Astrocyte (in vitro differentiated cells and primary cell): Measurements from ENCODE around the gene GNB2. TPM values are rescaled to one million over a fixed set of nuclear protein-coding genes. Genes with fewer than 3 reads are reported as not detected.
A peak's percentile ranks its signal among the peaks of the same experiment; 100 is the strongest.
"Not testable (repeated sequence)": the region's sequence is repeated elsewhere in the genome, so short reads cannot be mapped to it uniquely, and the experiment has no call there.

Experiments used
- DNase-seq: peaks from one replicate; pipeline ENCODE4 v3.0.0-alpha.2; 2010; ENCODE audit warnings: low read depth
- FAIRE-seq: peaks from 2 replicates; lab custom pipeline; 2011; peaks lifted over from hg19 to GRCh38; lab: Jason Lieb, UNC
- H2AFZ ChIP-seq: 2 replicates; pipeline ENCODE4 v1.6.0; 2012; ENCODE audit warnings: low read depth, low read length, inconsistent platforms
- H3K27ac ChIP-seq: 2 replicates; pipeline ENCODE4 v1.5.1; 2011; ENCODE audit warnings: low read depth, low read length, inconsistent platforms
- H3K27me3 ChIP-seq: 2 replicates; pipeline ENCODE4 v1.6.0; 2011; ENCODE audit warnings: low read length, inconsistent platforms; ENCODE audit not compliant: insufficient read depth
- H3K36me3 ChIP-seq: 2 replicates; pipeline ENCODE4 v1.5.1; 2011; ENCODE audit warnings: low read length, inconsistent platforms; ENCODE audit not compliant: insufficient read depth
- H3K4me1 ChIP-seq: 2 replicates; pipeline ENCODE4 v1.5.1; 2011; ENCODE audit warnings: low read length, inconsistent platforms; ENCODE audit not compliant: insufficient read depth
- H3K4me2 ChIP-seq: 2 replicates; pipeline ENCODE4 v1.6.0; 2012; ENCODE audit warnings: low read length, inconsistent platforms
- H3K4me3 ChIP-seq: 2 replicates; pipeline ENCODE4 v1.5.1; 2011; ENCODE audit warnings: low read depth, mild to moderate bottlenecking, low read length, inconsistent platforms; ENCODE audit not compliant: insufficient read depth
- H3K79me2 ChIP-seq: 2 replicates; pipeline ENCODE4 v1.6.0; 2012; ENCODE audit warnings: mild to moderate bottlenecking, low read length, inconsistent platforms; ENCODE audit not compliant: insufficient read depth
- H3K9ac ChIP-seq: 2 replicates; pipeline ENCODE4 v1.6.0; 2012; ENCODE audit warnings: mild to moderate bottlenecking, low read length, inconsistent platforms
- H3K9me3 ChIP-seq: 2 replicates; pipeline ENCODE4 v1.5.1; 2012; ENCODE audit warnings: low read depth, mild to moderate bottlenecking, low read length, inconsistent platforms; ENCODE audit not compliant: insufficient read depth
- H4K20me1 ChIP-seq: 2 replicates; pipeline ENCODE4 v1.6.0; 2012; ENCODE audit warnings: low read length, inconsistent platforms; ENCODE audit not compliant: insufficient read depth
- H3K27ac Mint-ChIP-seq: one replicate; pipeline ENCODE4 v1.8.0; 2021; ENCODE audit warnings: mild to moderate bottlenecking, mixed read lengths; ENCODE audit not compliant: unreplicated experiment
- H3K27me3 Mint-ChIP-seq: one replicate; pipeline ENCODE4 v1.8.0; 2021; ENCODE audit warnings: low read depth, mixed read lengths; ENCODE audit not compliant: unreplicated experiment
- H3K36me3 Mint-ChIP-seq: one replicate; pipeline ENCODE4 v1.8.0; 2021; ENCODE audit warnings: low read depth, mixed read lengths; ENCODE audit not compliant: unreplicated experiment
- H3K4me1 Mint-ChIP-seq: one replicate; pipeline ENCODE4 v1.8.0; 2021; ENCODE audit warnings: low read depth, mixed read lengths; ENCODE audit not compliant: unreplicated experiment
- H3K4me3 Mint-ChIP-seq: one replicate; pipeline ENCODE4 v1.8.0; 2021; ENCODE audit warnings: mild to moderate bottlenecking, moderate library complexity, mixed read lengths; ENCODE audit not compliant: unreplicated experiment
- H3K9me3 Mint-ChIP-seq: one replicate; pipeline ENCODE4 v1.8.0; 2021; ENCODE audit warnings: mild to moderate bottlenecking, mixed read lengths; ENCODE audit not compliant: unreplicated experiment
- CTCF ChIP-seq: IDR thresholded peaks from 2 replicates; pipeline ENCODE4 v1.5.1; 2011; ENCODE audit warnings: low read depth, mild to moderate bottlenecking, inconsistent platforms, low read length, moderate library complexity; ENCODE audit not compliant: insufficient read depth
- EZH2 ChIP-seq: IDR thresholded peaks from 2 replicates; pipeline ENCODE4 v1.6.1; 2012; ENCODE audit warnings: mild to moderate bottlenecking, low read length, inconsistent platforms; ENCODE audit not compliant: insufficient read depth
- total RNA-seq: library from RNA; stranded (reverse); gene quantifications from 2 replicates; pipeline ENCODE4 v1.2.1, GENCODE V29; 2021

Gene GNB2
- total RNA-seq, 1 donor from 2014 or later = 274 TPM

GRCh38 chr7:100668069-100668449, 5.5 kb upstream of the GNB2 start:
- FAIRE-seq (no peak), DNase-seq (no peak)
- TF ChIP-seq CTCF = no peak
- no peak for TF ChIP-seq EZH2
- H3K27ac Mint-ChIP-seq = no peak overlapping the region
- Histone ChIP-seq H3K4me1 (peaks cover 2% of the 10 kb centered on the region), H3K79me2 (no peaks in the 10 kb centered on the region), H3K27ac (no peak overlapping the region), H3K36me3 (no peaks in the 10 kb centered on the region), H3K9me3 (no peaks in the 10 kb centered on the region), H3K9ac (no peak overlapping the region), H3K27me3 (no peaks in the 10 kb centered on the region), H4K20me1 (no peaks in the 10 kb centered on the region), H3K4me2 (no peak overlapping the region), H2AFZ (no peak overlapping the region), H3K4me3 (no peak overlapping the region)
- peaks cover 2% of the 10 kb centered on the region for H3K36me3 Mint-ChIP-seq
- H3K27me3 Mint-ChIP-seq = peaks cover 25% of the 10 kb centered on the region
- H3K4me1 Mint-ChIP-seq = no peaks in the 10 kb centered on the region
- H3K4me3 Mint-ChIP-seq = no peak overlapping the region
- peaks cover 3% of the 10 kb centered on the region for H3K9me3 Mint-ChIP-seq

- H3K4me3 ChIP-seq, H3K27me3 ChIP-seq, H3K9ac ChIP-seq, H4K20me1 ChIP-seq, H3K4me1 Mint-ChIP-seq, FAIRE-seq, DNase-seq, H3K36me3 Mint-ChIP-seq, H3K9me3 Mint-ChIP-seq, H3K27ac ChIP-seq, H3K79me2 ChIP-seq, H3K4me3 Mint-ChIP-seq, H3K36me3 ChIP-seq, H3K4me1 ChIP-seq, H2AFZ ChIP-seq, H3K9me3 ChIP-seq, H3K4me2 ChIP-seq: not testable (repeated sequence)
- Mint-ChIP-seq H3K27ac (peak overlapping the region; percentile 15), H3K27me3 (peaks cover 25% of the 10 kb centered on the region)
Observed at GRCh38 chr7:100669106-100669505, 4.4 kb upstream of the GNB2 start.

GRCh38 chr7:100670074-100670473, 3.5 kb upstream of the GNB2 start:
- Histone ChIP-seq H3K36me3 (no peaks in the 10 kb centered on the region), H2AFZ (no peak overlapping the region), H3K9ac (no peak overlapping the region), H3K27me3 (no peaks in the 10 kb centered on the region), H3K79me2 (peaks cover 14% of the 10 kb centered on the region), H3K4me1 (peaks cover 3% of the 10 kb centered on the region), H4K20me1 (peaks cover 5% of the 10 kb centered on the region), H3K4me2 (no peak overlapping the region), H3K27ac (no peak overlapping the region), H3K4me3 (no peak overlapping the region), H3K9me3 (no peaks in the 10 kb centered on the region)
- Mint-ChIP-seq H3K27me3 (peaks cover 24% of the 10 kb centered on the region), H3K27ac (no peak overlapping the region), H3K4me1 (no peaks in the 10 kb centered on the region), H3K9me3 (peaks cover 3% of the 10 kb centered on the region), H3K4me3 (no peak overlapping the region), H3K36me3 (peaks cover 2% of the 10 kb centered on the region)
- no peak for FAIRE-seq
- no peak for DNase-seq
- TF ChIP-seq CTCF (no peak), EZH2 (no peak)
